ENCODE results near the gene CDCA7.

- TF ChIP-seq CTCF (IDR thresholded peaks at IDR 0.05) (no peak), POLR2A (IDR thresholded peaks at IDR 0.05) (no peak)
Measured at GRCh38 chr2:173393636-173394035, 39.0 kb downstream of the CDCA7 start.
